T-helper 1 cell treated with Interleukin-12 subunit alpha and Interleukin-12 subunit beta and Interleukin-4 antibody, amounts not matched to agents 30 μg/mL and 1 μg/mL, for 36 hours (primary cell): ENCODE results near the gene SOX6.

ENCODE experiments used
- H3K27ac Mint-ChIP-seq: one replicate; pipeline ENCODE4 v1.8.0; 2021; ENCODE audit warnings: mild to moderate bottlenecking, mixed read lengths
- H3K27me3 Mint-ChIP-seq: one replicate; pipeline ENCODE4 v1.8.0; 2021; ENCODE audit warnings: low read depth, mixed read lengths
- H3K36me3 Mint-ChIP-seq: one replicate; pipeline ENCODE4 v1.8.0; 2021; ENCODE audit warnings: low read depth, mixed read lengths
- H3K4me1 Mint-ChIP-seq: one replicate; pipeline ENCODE4 v1.8.0; 2021; ENCODE audit warnings: low read depth, mixed read lengths
- H3K4me3 Mint-ChIP-seq: one replicate; pipeline ENCODE4 v1.8.0; 2021; ENCODE audit warnings: mild to moderate bottlenecking, moderate library complexity, mixed read lengths
- H3K9me3 Mint-ChIP-seq: one replicate; pipeline ENCODE4 v1.8.0; 2021; ENCODE audit warnings: mixed read lengths

The SOX6 gene

GRCh38 chr11:15969701-15970329, 386.5 kb downstream of the SOX6 start:
- no peaks in the 10 kb centered on the region for H3K36me3 Mint-ChIP-seq
- H3K4me1 Mint-ChIP-seq, result peaks cover 3% of the 10 kb centered on the region
- H3K27ac Mint-ChIP-seq, result no peak overlapping the region
- no peak overlapping the region for H3K4me3 Mint-ChIP-seq
- H3K27me3 Mint-ChIP-seq, result no peaks in the 10 kb centered on the region
- H3K9me3 Mint-ChIP-seq, result no peaks in the 10 kb centered on the region

GRCh38 chr11:15969281-15969680, 387.1 kb downstream of the SOX6 start:
- Mint-ChIP-seq H3K27ac (no peak overlapping the region), H3K9me3 (no peaks in the 10 kb centered on the region), H3K4me3 (no peak overlapping the region), H3K36me3 (no peaks in the 10 kb centered on the region), H3K27me3 (no peaks in the 10 kb centered on the region), H3K4me1 (peaks cover 3% of the 10 kb centered on the region)

- Mint-ChIP-seq H3K36me3 (no peaks in the 10 kb centered on the region), H3K4me1 (peaks cover 3% of the 10 kb centered on the region), H3K27me3 (no peaks in the 10 kb centered on the region), H3K9me3 (no peaks in the 10 kb centered on the region), H3K27ac (no peak overlapping the region), H3K4me3 (no peak overlapping the region)
Measured at GRCh38 chr11:15968461-15969130, 387.8 kb downstream of the SOX6 start.

- no peak overlapping the region for H3K4me3 Mint-ChIP-seq
- no peaks in the 10 kb centered on the region for H3K36me3 Mint-ChIP-seq
- no peak overlapping the region for H3K27ac Mint-ChIP-seq
- no peaks in the 10 kb centered on the region for H3K27me3 Mint-ChIP-seq
- peaks cover 3% of the 10 kb centered on the region for H3K4me1 Mint-ChIP-seq
- no peaks in the 10 kb centered on the region for H3K9me3 Mint-ChIP-seq
Measured at GRCh38 chr11:15967966-15968365, 388.4 kb downstream of the SOX6 start.

GRCh38 chr11:15967166-15967565, 389.2 kb downstream of the SOX6 start:
- H3K36me3 Mint-ChIP-seq, result no peaks in the 10 kb centered on the region
- no peak overlapping the region for H3K4me3 Mint-ChIP-seq
- peaks cover 3% of the 10 kb centered on the region for H3K4me1 Mint-ChIP-seq
- no peak overlapping the region for H3K27ac Mint-ChIP-seq
- no peaks in the 10 kb centered on the region for H3K9me3 Mint-ChIP-seq
- no peaks in the 10 kb centered on the region for H3K27me3 Mint-ChIP-seq

GRCh38 chr11:15965562-15966250, 390.6 kb downstream of the SOX6 start:
- Mint-ChIP-seq H3K4me1 (peaks cover 3% of the 10 kb centered on the region), H3K4me3 (no peak overlapping the region), H3K27ac (no peak overlapping the region), H3K27me3 (no peaks in the 10 kb centered on the region), H3K9me3 (no peaks in the 10 kb centered on the region), H3K36me3 (no peaks in the 10 kb centered on the region)

GRCh38 chr11:15963266-15963665, 393.1 kb downstream of the SOX6 start:
- Mint-ChIP-seq H3K36me3 (no peaks in the 10 kb centered on the region), H3K27ac (no peak overlapping the region), H3K27me3 (no peaks in the 10 kb centered on the region), H3K4me1 (no peaks in the 10 kb centered on the region), H3K9me3 (no peaks in the 10 kb centered on the region), H3K4me3 (no peak overlapping the region)

- Mint-ChIP-seq H3K36me3 (no peaks in the 10 kb centered on the region), H3K4me3 (no peak overlapping the region), H3K27me3 (no peaks in the 10 kb centered on the region), H3K27ac (no peak overlapping the region), H3K9me3 (no peaks in the 10 kb centered on the region), H3K4me1 (no peaks in the 10 kb centered on the region)
Measured at GRCh38 chr11:15958910-15959309, 397.4 kb downstream of the SOX6 start.

GRCh38 chr11:15957234-15957633, 399.1 kb downstream of the SOX6 start:
- no peaks in the 10 kb centered on the region for H3K27me3 Mint-ChIP-seq
- H3K4me3 Mint-ChIP-seq, result no peak overlapping the region
- no peak overlapping the region for H3K27ac Mint-ChIP-seq
- no peaks in the 10 kb centered on the region for H3K36me3 Mint-ChIP-seq
- H3K4me1 Mint-ChIP-seq, result no peaks in the 10 kb centered on the region
- H3K9me3 Mint-ChIP-seq, result no peaks in the 10 kb centered on the region

GRCh38 chr11:15956302-15956701, 400.0 kb downstream of the SOX6 start:
- no peak overlapping the region for H3K27ac Mint-ChIP-seq
- no peaks in the 10 kb centered on the region for H3K36me3 Mint-ChIP-seq
- H3K27me3 Mint-ChIP-seq, result no peaks in the 10 kb centered on the region
- H3K9me3 Mint-ChIP-seq, result no peaks in the 10 kb centered on the region
- H3K4me1 Mint-ChIP-seq, result no peaks in the 10 kb centered on the region
- no peak overlapping the region for H3K4me3 Mint-ChIP-seq

GRCh38 chr11:15955595-15955994, 400.8 kb downstream of the SOX6 start:
- H3K9me3 Mint-ChIP-seq, result no peaks in the 10 kb centered on the region
- no peaks in the 10 kb centered on the region for H3K27me3 Mint-ChIP-seq
- no peak overlapping the region for H3K4me3 Mint-ChIP-seq
- no peak overlapping the region for H3K27ac Mint-ChIP-seq
- H3K4me1 Mint-ChIP-seq, result no peaks in the 10 kb centered on the region
- H3K36me3 Mint-ChIP-seq, result no peaks in the 10 kb centered on the region

GRCh38 chr11:15947681-15948648, 408.4 kb downstream of the SOX6 start:
- no peak overlapping the region for H3K4me3 Mint-ChIP-seq
- no peaks in the 10 kb centered on the region for H3K27me3 Mint-ChIP-seq
- H3K4me1 Mint-ChIP-seq, result no peaks in the 10 kb centered on the region
- no peak overlapping the region for H3K27ac Mint-ChIP-seq
- H3K9me3 Mint-ChIP-seq, result peaks cover 7% of the 10 kb centered on the region
- no peaks in the 10 kb centered on the region for H3K36me3 Mint-ChIP-seq

GRCh38 chr11:15945726-15946125, 410.6 kb downstream of the SOX6 start:
- Mint-ChIP-seq H3K9me3 (peaks cover 7% of the 10 kb centered on the region), H3K36me3 (no peaks in the 10 kb centered on the region), H3K4me3 (no peak overlapping the region), H3K4me1 (no peaks in the 10 kb centered on the region), H3K27me3 (no peaks in the 10 kb centered on the region), H3K27ac (no peak overlapping the region)

GRCh38 chr11:15944460-15944859, 411.9 kb downstream of the SOX6 start:
- H3K4me1 Mint-ChIP-seq, result no peaks in the 10 kb centered on the region
- no peak overlapping the region for H3K4me3 Mint-ChIP-seq
- H3K27me3 Mint-ChIP-seq, result no peaks in the 10 kb centered on the region
- no peaks in the 10 kb centered on the region for H3K36me3 Mint-ChIP-seq
- peaks cover 5% of the 10 kb centered on the region for H3K9me3 Mint-ChIP-seq
- H3K27ac Mint-ChIP-seq, result no peak overlapping the region
